ENCODE measurements around the gene ELP4. TPM values are rescaled to one million over a fixed set of nuclear protein-coding genes. Genes with fewer than 3 reads are reported as not detected.

Gene ELP4
- total and polyA plus RNA-seq, 11 donors, result 8.5 to 20.7 (median 14.1) TPM

- DNase-seq (no peak), ATAC-seq (no peak)
- intact Hi-C loops (cut with DNase I), result no loop called here
- 19 to 30% (median 25%) methylated on average over 1 of the region's 1 CpG for WGBS, 4 donors
- no peak for TF ChIP-seq CTCF (IDR thresholded peaks at IDR 0.05)
- TF ChIP-seq POLR2A (IDR thresholded peaks at IDR 0.05), result no peak
- H3K36me3 ChIP-seq, result no peaks in the 10 kb centered on the region
- no peaks in the 10 kb centered on the region for H3K27me3 ChIP-seq
- H3K9me3 ChIP-seq, result peaks cover 0 to 5% (median 0%) of the 10 kb centered on the region in 12 donors
- no peaks in the 10 kb centered on the region for H3K4me1 ChIP-seq
- no peak overlapping the region for H3K4me3 ChIP-seq
- no peak overlapping the region for H3K27ac ChIP-seq
These were observed 238.0 kb downstream of the ELP4 start for GRCh38 chr11:31747581-31747980.

GRCh38 chr11:31757260-31757835, 247.8 kb downstream of the ELP4 start:
- 20 to 27% (median 25%) methylated on average over 3 of the region's 3 CpGs for WGBS, 4 donors
- Histone ChIP-seq H3K27ac (no peak overlapping the region), H3K9me3 (no peaks in the 10 kb centered on the region), H3K36me3 (no peaks in the 10 kb centered on the region), H3K4me1 (peaks cover 0 to 13% (median 7%) of the 10 kb centered on the region in 12 donors), H3K4me3 (no peak overlapping the region), H3K27me3 (no peaks in the 10 kb centered on the region)
- ATAC-seq, result peak; percentile 41 to 71 (median 52)
- DNase-seq, result no peak
- TF ChIP-seq POLR2A (IDR thresholded peaks at IDR 0.05) (no peak), CTCF (IDR thresholded peaks at IDR 0.05) (no peak)
- intact Hi-C loops (cut with DNase I), result no loop called here

GRCh38 chr11:31761636-31762035, 252.1 kb downstream of the ELP4 start:
- H3K27me3 ChIP-seq, result no peaks in the 10 kb centered on the region
- TF ChIP-seq CTCF (IDR thresholded peaks at IDR 0.05), result no peak
- TF ChIP-seq POLR2A (IDR thresholded peaks at IDR 0.05), result no peak
- DNase-seq, result no peak
- H3K9me3 ChIP-seq, result no peaks in the 10 kb centered on the region
- intact Hi-C loops (cut with DNase I), result no loop called here
- H3K27ac ChIP-seq, result no peak overlapping the region
- no peak for ATAC-seq
- peaks cover 0 to 13% (median 6%) of the 10 kb centered on the region in 12 donors for H3K4me1 ChIP-seq
- 88 to 98% (median 94%) methylated on average over 1 of the region's 1 CpG for WGBS, 4 donors
- H3K36me3 ChIP-seq, result no peaks in the 10 kb centered on the region
- no peak overlapping the region for H3K4me3 ChIP-seq

- DNase-seq (no peak), ATAC-seq (no peak)
- H3K27me3 ChIP-seq, result peaks cover 0 to 4% (median 0%) of the 10 kb centered on the region in 9 donors
- no peaks in the 10 kb centered on the region for H3K36me3 ChIP-seq
- H3K9me3 ChIP-seq, result no peaks in the 10 kb centered on the region
- H3K27ac ChIP-seq, result no peak overlapping the region
- intact Hi-C loops (cut with DNase I), result no loop called here
- TF ChIP-seq CTCF (IDR thresholded peaks at IDR 0.05), result no peak
- no peak for TF ChIP-seq POLR2A (IDR thresholded peaks at IDR 0.05)
- no peak overlapping the region for H3K4me3 ChIP-seq
- H3K4me1 ChIP-seq, result no peaks in the 10 kb centered on the region
These were observed 253.7 kb downstream of the ELP4 start for GRCh38 chr11:31763296-31763695.
